GM21723 (cell line): ENCODE measurements around the gene SIVA1.
"Not testable (repeated sequence)": the region's sequence is repeated elsewhere in the genome, so short reads cannot be mapped to it uniquely, and the experiment has no call there.

Experiments
- ATAC-seq: cut with Tn5 transposase; IDR thresholded peaks from one replicate; pipeline ENCODE4 v1.9.1; 2021; ENCODE audit warnings: mild to moderate bottlenecking, moderate library complexity; ENCODE audit not compliant: unreplicated experiment

SIVA1 gene

GRCh38 chr14:104750056-104750752, 2.7 kb upstream of the SIVA1 start:
- ATAC-seq = no peak

- not testable (repeated sequence) for ATAC-seq
These were observed 2.2 kb upstream of the SIVA1 start for GRCh38 chr14:104750753-104751057.

GRCh38 chr14:104751539-104752422, 1.2 kb upstream of the SIVA1 start:
- ATAC-seq = no peak

- peak; percentile 80 for ATAC-seq
These were observed 568 bp upstream of the SIVA1 start for GRCh38 chr14:104752423-104752734.

- ATAC-seq = no peak
These were observed 723 bp downstream of the SIVA1 start for GRCh38 chr14:104753528-104754212.

- ATAC-seq = no peak
These were observed 1.4 kb downstream of the SIVA1 start for GRCh38 chr14:104754213-104754851.

GRCh38 chr14:104755621-104756020, 2.7 kb downstream of the SIVA1 start:
- ATAC-seq = no peak

GRCh38 chr14:104756477-104757237, 3.7 kb downstream of the SIVA1 start:
- ATAC-seq = no peak

GRCh38 chr14:104757238-104757585, 4.3 kb downstream of the SIVA1 start:
- ATAC-seq = no peak

- no peak for ATAC-seq
These were observed 4.9 kb downstream of the SIVA1 start for GRCh38 chr14:104757681-104758392.

- ATAC-seq = no peak
These were observed 6.3 kb downstream of the SIVA1 start for GRCh38 chr14:104758981-104759969.

GRCh38 chr14:104765517-104765916, 12.6 kb downstream of the SIVA1 start:
- no peak for ATAC-seq

- ATAC-seq = no peak
These were observed 13.4 kb downstream of the SIVA1 start for GRCh38 chr14:104766256-104766862.

GRCh38 chr14:104766863-104767633, 14.1 kb downstream of the SIVA1 start:
- no peak for ATAC-seq

- no peak for ATAC-seq
These were observed 14.6 kb downstream of the SIVA1 start for GRCh38 chr14:104767634-104767918.

- ATAC-seq = peak; percentile 86
These were observed 15.7 kb downstream of the SIVA1 start for GRCh38 chr14:104768437-104769323.
